PC-3 (cell line): Measurements from ENCODE around the gene TCHHL1. TPM values are rescaled to one million over a fixed set of nuclear protein-coding genes. Genes with fewer than 3 reads are reported as not detected.
A peak's percentile ranks its signal among the peaks of the same experiment; 100 is the strongest.

Experiments
- ATAC-seq: fragments of 200-7000 bp; cut with Tn5 transposase; 2 replicates; pipeline ENCODE4 v1.9.1; 2020; ENCODE audit warnings: mild to moderate bottlenecking, moderate library complexity
- Bru-seq: library from RNA; stranded (reverse); fragments of 400-500 nt; gene quantifications from one replicate; lab custom pipeline; 2021; lab: Mats Ljungman, UMichigan
- BruChase-seq, 2 experiments: library from RNA; stranded (reverse); fragments of 400-500 nt; gene quantifications; one replicate each; lab custom pipeline; 2021; lab: Mats Ljungman, UMichigan
- BruUV-seq: library from RNA; stranded (reverse); fragments of 400-500 nt; replicated peaks from 2 replicates; lab custom pipeline; 2021; lab: Mats Ljungman, UMichigan
- CTCF ChIA-PET: fragments of 300-600 bp; sonication (Branson Sonifier 250); formaldehyde crosslinking; loops from one replicate; lab custom pipeline; 2022; ENCODE audit warnings: antibody characterized with exemption; lab: Charles Lee
- POLR2A ChIA-PET: fragments of 300-600 bp; sonication (Branson Sonifier 250); formaldehyde crosslinking; loops from one replicate; lab custom pipeline; 2022; ENCODE audit warnings: antibody characterized with exemption; ENCODE audit not compliant: unreplicated experiment; lab: Charles Lee
- DNase-seq: peaks from one replicate; pipeline ENCODE4 v3.0.0-alpha.2; 2015
- H2AFZ ChIP-seq: fragments of 300-600 bp; sonication (generic); 2 replicates; pipeline ENCODE4 v1.6.0; 2016; ENCODE audit warnings: antibody characterized with exemption, low read length
- H3F3A ChIP-seq: fragments of 300-600 bp; sonication (generic); one replicate; pipeline ENCODE4 v1.6.0; 2017; ENCODE audit warnings: antibody characterized with exemption, low read length, control low read depth, mild to moderate bottlenecking; ENCODE audit not compliant: unreplicated experiment
- H3K27ac ChIP-seq: fragments of 300-600 bp; sonication (generic); 2 replicates; pipeline ENCODE4 v1.5.1; 2016; ENCODE audit warnings: mild to moderate bottlenecking, low read length
- H3K27me3 ChIP-seq: fragments of 300-600 bp; sonication (generic); 2 replicates; pipeline ENCODE4 v1.6.1; 2016; ENCODE audit warnings: low read length, mixed read lengths
- H3K36me3 ChIP-seq: fragments of 300-600 bp; sonication (generic); 2 replicates; pipeline ENCODE4 v1.6.1; 2016; ENCODE audit warnings: low read depth, mixed run types, low read length, mixed read lengths
- H3K4me1 ChIP-seq: fragments of 300-600 bp; sonication (generic); 2 replicates; pipeline ENCODE4 v1.5.1; 2016; ENCODE audit warnings: low read length; ENCODE audit not compliant: insufficient read depth
- H3K4me2 ChIP-seq: fragments of 300-600 bp; sonication (generic); 2 replicates; pipeline ENCODE4 v1.6.0; 2016; ENCODE audit warnings: low read length
- H3K4me3 ChIP-seq: fragments of 300-600 bp; sonication (generic); 2 replicates; pipeline ENCODE4 v1.5.1; 2016; ENCODE audit warnings: mild to moderate bottlenecking, low read length, mixed read lengths
- H3K79me2 ChIP-seq: fragments of 300-600 bp; sonication (generic); 2 replicates; pipeline ENCODE4 v1.6.1; 2017; ENCODE audit warnings: low read length, mixed read lengths
- H3K9ac ChIP-seq: fragments of 300-600 bp; sonication (generic); 2 replicates; pipeline ENCODE4 v1.6.0; 2016; ENCODE audit warnings: mild to moderate bottlenecking, low read length
- H3K9me2 ChIP-seq: fragments of 300-600 bp; sonication (generic); replicated peaks from 2 replicates; pipeline ENCODE4 v1.6.1; 2016; ENCODE audit warnings: mixed run types, low read length, mixed read lengths
- H3K9me3 ChIP-seq: fragments of 300-600 bp; sonication (generic); 2 replicates; pipeline ENCODE4 v1.6.1; 2016; ENCODE audit warnings: low read length, mixed read lengths
- H4K20me1 ChIP-seq: fragments of 300-600 bp; sonication (generic); 2 replicates; pipeline ENCODE4 v1.6.1; 2016; ENCODE audit warnings: low read length, mixed read lengths
- EZH2 ChIP-seq: fragments of 300-600 bp; sonication (generic); IDR thresholded peaks from one replicate; pipeline ENCODE4 v1.6.1; 2017; ENCODE audit warnings: antibody characterized with exemption, mild to moderate bottlenecking, low read length; ENCODE audit not compliant: unreplicated experiment
- EZH2phosphoT487 ChIP-seq: fragments of 300-600 bp; sonication (generic); IDR thresholded peaks from 2 replicates; pipeline ENCODE4 v1.6.1; 2018; ENCODE audit warnings: mild to moderate bottlenecking, antibody characterized with exemption, low read length, borderline replicate concordance
- intact Hi-C: fragments of 100-400 bp; cut with micrococcal nuclease; formaldehyde crosslinking; loops from 2 replicates; pipeline ENCODE4 v1.9.0; 2023
- long read RNA-seq: library from polyadenylated mRNA; unstranded; transcript quantifications from one replicate; pipeline ENCODE4 v2.0.0, GENCODE V29; 2021; ENCODE audit not compliant: unreplicated experiment
- total RNA-seq: library from RNA; depleted of rRNA; stranded (reverse); fragments of >200 nt; gene quantifications from 2 replicates; pipeline ENCODE4 v1.2.3, GENCODE V29; 2014; rRNA removed
- TF ChIP-seq, protein P1 (sequence below): fragments of 300-600 bp; sonication (generic); conservative IDR thresholded peaks from 2 replicates; pipeline ENCODE4 v1.5.1; 2017; ENCODE audit warnings: antibody characterized with exemption, low read depth, mild to moderate bottlenecking, low read length

Gene TCHHL1
- total RNA-seq = not detected in 2 replicates
- not detected for Bru-seq, nascent RNA
- not detected for BruChase-seq, experiment 1, labeled RNA remaining after a 6-hour chase
- BruChase-seq, experiment 2, labeled RNA remaining after a 2-hour chase = not detected
- long read RNA-seq = 0 reads

DNA sequence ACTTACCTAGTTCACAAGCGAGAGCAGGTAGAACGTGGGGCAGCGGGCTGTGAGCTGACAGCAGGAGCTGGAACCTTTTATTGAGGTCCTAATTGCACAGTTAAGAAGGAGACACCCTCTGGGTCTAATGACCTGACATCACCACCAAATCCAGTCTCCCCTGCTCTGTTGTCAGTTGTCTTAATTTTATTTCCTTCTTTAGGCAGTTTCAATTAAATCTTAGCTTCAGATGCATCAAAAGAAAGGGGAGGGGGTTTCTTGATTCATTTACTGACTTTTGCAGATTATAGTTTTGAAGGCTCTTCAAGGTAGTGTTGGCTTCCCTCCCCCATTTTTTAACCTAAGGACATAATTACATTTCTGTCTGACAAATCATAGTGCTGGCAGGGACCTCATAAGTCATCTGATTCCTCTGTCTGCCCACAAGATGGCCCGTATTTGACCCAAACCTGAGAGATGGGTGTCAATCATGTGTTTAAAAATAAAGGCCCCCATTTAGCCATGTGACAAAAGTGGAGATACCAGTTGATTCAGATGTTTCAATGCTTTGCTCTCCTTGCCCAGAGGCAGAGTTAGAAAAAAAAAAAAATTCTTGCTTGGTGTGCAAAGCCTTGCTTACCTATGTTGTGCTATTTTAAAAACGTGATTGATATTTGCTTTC lies at the start of gene TCHHL1:
Gene TCHHL1 (minus strand): TSS at position 51 of the 661 bp plus-strand sequence. CDS start 921 bp downstream, outside the sequence.
- ChIA-PET CTCF (no interaction called here), POLR2A (no interaction called here)
- H3K4me2 ChIP-seq = no peak within 1 kb of the TSS

DNA sequence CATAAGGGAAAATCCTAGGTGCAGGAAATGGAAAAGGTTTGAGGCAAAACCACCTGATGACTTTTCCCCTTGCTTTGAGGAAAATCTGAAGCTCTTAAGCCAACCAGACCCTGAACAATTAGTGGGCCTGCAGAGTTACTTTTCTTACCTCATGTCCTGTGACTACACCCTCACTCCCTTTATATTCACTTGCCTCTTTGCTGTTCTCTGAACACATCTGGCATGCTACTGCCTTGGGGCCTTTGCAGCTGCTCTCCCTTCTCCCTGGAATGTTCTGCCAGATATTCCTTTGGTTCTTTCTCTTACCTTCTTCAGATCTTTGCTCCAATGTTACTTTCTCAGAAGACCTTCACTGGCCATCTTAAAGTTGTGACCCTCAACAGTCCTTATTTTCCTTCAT lies 48.4 kb upstream of the TCHHL1 start:
- Histone ChIP-seq H3K9me3 (no peaks in the 10 kb centered on the region), H3K27ac (no peak overlapping the region), H3K4me1 (no peaks in the 10 kb centered on the region), H3K9ac (no peak overlapping the region), H3K79me2 (no peaks in the 10 kb centered on the region), H4K20me1 (no peaks in the 10 kb centered on the region), H3K9me2 (no peaks in the 10 kb centered on the region), H3K4me2 (no peak overlapping the region), H3K36me3 (no peaks in the 10 kb centered on the region), H3F3A (no peaks in the 10 kb centered on the region), H2AFZ (no peak overlapping the region), H3K4me3 (no peak overlapping the region), H3K27me3 (peaks cover 42% of the 10 kb centered on the region; the same call in 1 of the 2 replicates)
- CTCF ChIA-PET = no interaction called here
- intact Hi-C loops = no loop called here
- BruUV-seq = no TSS peak
- ATAC-seq (no peak), DNase-seq (no peak)
- no peak for TF ChIP-seq EZH2phosphoT487
- TF ChIP-seq, protein P1, sequence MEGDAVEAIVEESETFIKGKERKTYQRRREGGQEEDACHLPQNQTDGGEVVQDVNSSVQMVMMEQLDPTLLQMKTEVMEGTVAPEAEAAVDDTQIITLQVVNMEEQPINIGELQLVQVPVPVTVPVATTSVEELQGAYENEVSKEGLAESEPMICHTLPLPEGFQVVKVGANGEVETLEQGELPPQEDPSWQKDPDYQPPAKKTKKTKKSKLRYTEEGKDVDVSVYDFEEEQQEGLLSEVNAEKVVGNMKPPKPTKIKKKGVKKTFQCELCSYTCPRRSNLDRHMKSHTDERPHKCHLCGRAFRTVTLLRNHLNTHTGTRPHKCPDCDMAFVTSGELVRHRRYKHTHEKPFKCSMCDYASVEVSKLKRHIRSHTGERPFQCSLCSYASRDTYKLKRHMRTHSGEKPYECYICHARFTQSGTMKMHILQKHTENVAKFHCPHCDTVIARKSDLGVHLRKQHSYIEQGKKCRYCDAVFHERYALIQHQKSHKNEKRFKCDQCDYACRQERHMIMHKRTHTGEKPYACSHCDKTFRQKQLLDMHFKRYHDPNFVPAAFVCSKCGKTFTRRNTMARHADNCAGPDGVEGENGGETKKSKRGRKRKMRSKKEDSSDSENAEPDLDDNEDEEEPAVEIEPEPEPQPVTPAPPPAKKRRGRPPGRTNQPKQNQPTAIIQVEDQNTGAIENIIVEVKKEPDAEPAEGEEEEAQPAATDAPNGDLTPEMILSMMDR = no peak
- no peak for TF ChIP-seq EZH2
- POLR2A ChIA-PET = no interaction called here

More for the DNA sequence above, at the start of gene TCHHL1:
- Histone ChIP-seq H3K36me3 (no peaks in the 10 kb centered on the region), H3K27ac (no peak within 1 kb of the TSS), H3K4me1 (no peaks in the 10 kb centered on the region), H3K9me3 (no peaks in the 10 kb centered on the region), H3K9me2 (no peaks in the 10 kb centered on the region), H3K9ac (no peak within 1 kb of the TSS), H3F3A (no peaks in the 10 kb centered on the region), H3K4me3 (no peak within 1 kb of the TSS), H3K79me2 (no peaks in the 10 kb centered on the region), H3K27me3 (peaks cover 60% of the 10 kb centered on the region), H4K20me1 (no peaks in the 10 kb centered on the region), H2AFZ (no peak within 1 kb of the TSS)
- DNase-seq = peak; percentile 46
- ATAC-seq = no peak
- TF ChIP-seq EZH2phosphoT487 (no peak), EZH2 (no peak)
- TF ChIP-seq, protein P1 = no peak
- BruUV-seq = no TSS peak
- intact Hi-C loops = no loop called here

DNA sequence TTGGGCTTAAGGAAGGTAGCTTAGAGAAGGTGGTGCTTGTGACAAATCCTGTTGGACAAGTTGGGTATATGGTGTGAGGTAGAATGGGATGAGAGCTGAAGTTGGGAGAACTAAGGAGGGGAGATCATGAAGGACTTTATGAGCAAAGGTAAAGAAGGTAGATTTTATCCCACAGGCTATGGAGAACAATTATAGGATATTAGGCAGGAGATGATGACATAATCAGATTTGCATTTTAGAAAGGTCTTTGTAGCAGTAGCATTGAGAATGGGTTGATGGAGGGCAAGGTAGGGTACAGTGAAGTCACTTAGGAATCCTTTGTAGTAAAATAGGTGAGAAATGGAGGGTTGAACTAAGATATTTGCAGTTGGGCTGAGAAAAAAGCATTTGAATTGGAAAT lies 41.3 kb upstream of the TCHHL1 start:
- ChIA-PET POLR2A (no interaction called here), CTCF (no interaction called here)
- no peak for TF ChIP-seq EZH2
- Histone ChIP-seq H3F3A (no peaks in the 10 kb centered on the region), H3K79me2 (no peaks in the 10 kb centered on the region), H3K4me1 (no peaks in the 10 kb centered on the region), H4K20me1 (no peaks in the 10 kb centered on the region), H3K9me3 (no peaks in the 10 kb centered on the region), H3K9me2 (no peaks in the 10 kb centered on the region), H3K27ac (no peak overlapping the region), H3K27me3 (peaks cover 54% of the 10 kb centered on the region), H3K4me2 (no peak overlapping the region), H2AFZ (no peak overlapping the region), H3K36me3 (no peaks in the 10 kb centered on the region), H3K4me3 (no peak overlapping the region), H3K9ac (no peak overlapping the region)
- ATAC-seq (no peak), DNase-seq (no peak)
- intact Hi-C loops = no loop called here
- BruUV-seq = no TSS peak
